Measurements from ENCODE around the gene TMEM229A.
"Not testable (repeated sequence)": the region's sequence is repeated elsewhere in the genome, so short reads cannot be mapped to it uniquely, and the experiment has no call there.

TMEM229A gene

GRCh38 chr7:124034754-124035100 is 1.9 kb upstream of the TMEM229A start:
- no peak for FAIRE-seq
- DNase-seq (ENCODE audit: insufficient read length, low spot score), result no peak

GRCh38 chr7:124033807-124034753 is 1.2 kb upstream of the TMEM229A start:
- TF ChIP-seq PAX5 (IDR thresholded peaks at IDR 0.05; ENCODE audit: insufficient read depth, low read length, severe bottlenecking) (no peak), TAF1 (IDR thresholded peaks at IDR 0.05; ENCODE audit: low read depth, low read length) (no peak), SPI1 (IDR thresholded peaks at IDR 0.05; ENCODE audit: low read depth, low read length) (no peak), POLR2AphosphoS5 (IDR thresholded peaks at IDR 0.05; ENCODE audit: low read depth, low read length) (no peak), POU2F2 (IDR thresholded peaks at IDR 0.05; ENCODE audit: low read depth, low read length) (no peak), POLR2A (IDR thresholded peaks at IDR 0.05; ENCODE audit: low read depth, low read length) (no peak)
- DNase-seq (ENCODE audit: insufficient read length, low spot score) (no peak), FAIRE-seq (no peak)

More at GRCh38 chr7:124034754-124035100, 1.9 kb upstream of the TMEM229A start:
- TF ChIP-seq POU2F2 (IDR thresholded peaks at IDR 0.05; ENCODE audit: low read depth, low read length) (no peak), SPI1 (IDR thresholded peaks at IDR 0.05; ENCODE audit: low read depth, low read length) (no peak), TAF1 (IDR thresholded peaks at IDR 0.05; ENCODE audit: low read depth, low read length) (no peak), POLR2A (IDR thresholded peaks at IDR 0.05; ENCODE audit: low read depth, low read length) (no peak), PAX5 (IDR thresholded peaks at IDR 0.05; ENCODE audit: insufficient read depth, low read length, severe bottlenecking) (no peak), POLR2AphosphoS5 (IDR thresholded peaks at IDR 0.05; ENCODE audit: low read depth, low read length) (no peak)

GRCh38 chr7:124033095-124033806 is 384 bp upstream of the TMEM229A start:
- TF ChIP-seq POLR2AphosphoS5 (IDR thresholded peaks at IDR 0.05; ENCODE audit: low read depth, low read length), result no peak
- TF ChIP-seq POU2F2 (IDR thresholded peaks at IDR 0.05; ENCODE audit: low read depth, low read length), result no peak
- TF ChIP-seq POLR2A (IDR thresholded peaks at IDR 0.05; ENCODE audit: low read depth, low read length), result no peak
- no peak for TF ChIP-seq SPI1 (IDR thresholded peaks at IDR 0.05; ENCODE audit: low read depth, low read length)
- no peak for TF ChIP-seq TAF1 (IDR thresholded peaks at IDR 0.05; ENCODE audit: low read depth, low read length)
- TF ChIP-seq PAX5 (IDR thresholded peaks at IDR 0.05; ENCODE audit: insufficient read depth, low read length, severe bottlenecking), result no peak
- no peak for FAIRE-seq
- no peak for DNase-seq (ENCODE audit: insufficient read length, low spot score)

- TF ChIP-seq SPI1 (IDR thresholded peaks at IDR 0.05; ENCODE audit: low read depth, low read length), result no peak
- TF ChIP-seq TAF1 (IDR thresholded peaks at IDR 0.05; ENCODE audit: low read depth, low read length), result no peak
- TF ChIP-seq PAX5 (IDR thresholded peaks at IDR 0.05; ENCODE audit: insufficient read depth, low read length, severe bottlenecking), result no peak
- TF ChIP-seq POU2F2 (IDR thresholded peaks at IDR 0.05; ENCODE audit: low read depth, low read length), result no peak
- no peak for TF ChIP-seq POLR2AphosphoS5 (IDR thresholded peaks at IDR 0.05; ENCODE audit: low read depth, low read length)
- TF ChIP-seq POLR2A (IDR thresholded peaks at IDR 0.05; ENCODE audit: low read depth, low read length), result no peak
- FAIRE-seq (no peak), DNase-seq (ENCODE audit: insufficient read length, low spot score) (no peak)
Observed at GRCh38 chr7:124031919-124032318, 948 bp downstream of the TMEM229A start.

- FAIRE-seq (no peak), DNase-seq (ENCODE audit: insufficient read length, low spot score) (no peak)
- no peak for TF ChIP-seq POLR2AphosphoS5 (IDR thresholded peaks at IDR 0.05; ENCODE audit: low read depth, low read length)
- no peak for TF ChIP-seq PAX5 (IDR thresholded peaks at IDR 0.05; ENCODE audit: insufficient read depth, low read length, severe bottlenecking)
- no peak for TF ChIP-seq POLR2A (IDR thresholded peaks at IDR 0.05; ENCODE audit: low read depth, low read length)
- no peak for TF ChIP-seq SPI1 (IDR thresholded peaks at IDR 0.05; ENCODE audit: low read depth, low read length)
- no peak for TF ChIP-seq TAF1 (IDR thresholded peaks at IDR 0.05; ENCODE audit: low read depth, low read length)
- no peak for TF ChIP-seq POU2F2 (IDR thresholded peaks at IDR 0.05; ENCODE audit: low read depth, low read length)
Observed at GRCh38 chr7:124031406-124031805, 1.5 kb downstream of the TMEM229A start.

- TF ChIP-seq TAF1 (IDR thresholded peaks at IDR 0.05; ENCODE audit: low read depth, low read length), result no peak
- TF ChIP-seq POU2F2 (IDR thresholded peaks at IDR 0.05; ENCODE audit: low read depth, low read length), result no peak
- no peak for TF ChIP-seq POLR2AphosphoS5 (IDR thresholded peaks at IDR 0.05; ENCODE audit: low read depth, low read length)
- TF ChIP-seq PAX5 (IDR thresholded peaks at IDR 0.05; ENCODE audit: insufficient read depth, low read length, severe bottlenecking), result no peak
- TF ChIP-seq POLR2A (IDR thresholded peaks at IDR 0.05; ENCODE audit: low read depth, low read length), result no peak
- TF ChIP-seq SPI1 (IDR thresholded peaks at IDR 0.05; ENCODE audit: low read depth, low read length), result no peak
- DNase-seq (ENCODE audit: insufficient read length, low spot score) (no peak), FAIRE-seq (no peak)
Observed at GRCh38 chr7:124030964-124031363, 1.9 kb downstream of the TMEM229A start.

- TF ChIP-seq POLR2A (IDR thresholded peaks at IDR 0.05; ENCODE audit: low read depth, low read length), result no peak
- no peak for TF ChIP-seq SPI1 (IDR thresholded peaks at IDR 0.05; ENCODE audit: low read depth, low read length)
- TF ChIP-seq POU2F2 (IDR thresholded peaks at IDR 0.05; ENCODE audit: low read depth, low read length), result no peak
- no peak for TF ChIP-seq POLR2AphosphoS5 (IDR thresholded peaks at IDR 0.05; ENCODE audit: low read depth, low read length)
- TF ChIP-seq PAX5 (IDR thresholded peaks at IDR 0.05; ENCODE audit: insufficient read depth, low read length, severe bottlenecking), result no peak
- no peak for TF ChIP-seq TAF1 (IDR thresholded peaks at IDR 0.05; ENCODE audit: low read depth, low read length)
- no peak for DNase-seq (ENCODE audit: insufficient read length, low spot score)
- FAIRE-seq, result no peak
Observed at GRCh38 chr7:124029396-124030188, 3.3 kb downstream of the TMEM229A start.

- TF ChIP-seq POLR2AphosphoS5 (IDR thresholded peaks at IDR 0.05; ENCODE audit: low read depth, low read length) (no peak), PAX5 (IDR thresholded peaks at IDR 0.05; ENCODE audit: insufficient read depth, low read length, severe bottlenecking) (no peak), POU2F2 (IDR thresholded peaks at IDR 0.05; ENCODE audit: low read depth, low read length) (no peak), TAF1 (IDR thresholded peaks at IDR 0.05; ENCODE audit: low read depth, low read length) (no peak)
- DNase-seq (ENCODE audit: insufficient read length, low spot score) (no peak), FAIRE-seq (no peak)
Observed at GRCh38 chr7:124027236-124027635, 5.6 kb downstream of the TMEM229A start.

GRCh38 chr7:124024329-124024728 is 8.5 kb downstream of the TMEM229A start:
- FAIRE-seq; DNase-seq (ENCODE audit: insufficient read length, low spot score): not testable (repeated sequence)
